Stimulated activated CD8-positive, alpha-beta memory T cell treated with anti-CD3 and anti-CD28 coated beads, Interleukin-12 subunit alpha, Interleukin-12 subunit beta, amount 100 ng/mL, for 24 hours (primary cell): Measurements from ENCODE around the gene CST8.
"Not testable (repeated sequence)": the region's sequence is repeated elsewhere in the genome, so short reads cannot be mapped to it uniquely, and the experiment has no call there.

Experiments used
- DNase-seq: peaks from one replicate; pipeline ENCODE4 v3.0.0-alpha.2; 2020; ENCODE audit errors: extremely low read depth

CST8 gene, protein sequence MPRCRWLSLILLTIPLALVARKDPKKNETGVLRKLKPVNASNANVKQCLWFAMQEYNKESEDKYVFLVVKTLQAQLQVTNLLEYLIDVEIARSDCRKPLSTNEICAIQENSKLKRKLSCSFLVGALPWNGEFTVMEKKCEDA

DNA sequence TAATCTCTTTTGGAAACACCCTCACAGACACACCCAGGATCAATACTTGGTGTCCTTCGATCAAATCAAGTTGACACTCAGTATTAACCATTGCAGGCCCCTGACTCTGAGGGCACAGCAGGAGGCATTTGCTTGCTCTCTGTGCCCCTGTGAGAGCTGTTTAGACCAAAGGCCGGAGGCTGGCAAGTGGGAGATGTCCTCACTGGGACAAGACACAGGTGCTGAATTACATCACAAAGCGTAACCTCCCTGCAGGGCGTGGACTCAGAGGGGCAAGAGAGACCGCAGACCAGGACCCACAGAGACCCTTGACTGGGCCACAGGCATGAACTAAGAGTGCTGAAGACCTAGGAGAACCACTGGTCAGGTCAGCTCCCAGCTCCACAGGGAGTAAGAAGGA, at the start of gene CST8:
Gene CST8 (plus strand): TSS at position 301 of the 400 bp plus-strand sequence. CDS start 551 bp downstream, outside the sequence.
- no peak for DNase-seq

DNA sequence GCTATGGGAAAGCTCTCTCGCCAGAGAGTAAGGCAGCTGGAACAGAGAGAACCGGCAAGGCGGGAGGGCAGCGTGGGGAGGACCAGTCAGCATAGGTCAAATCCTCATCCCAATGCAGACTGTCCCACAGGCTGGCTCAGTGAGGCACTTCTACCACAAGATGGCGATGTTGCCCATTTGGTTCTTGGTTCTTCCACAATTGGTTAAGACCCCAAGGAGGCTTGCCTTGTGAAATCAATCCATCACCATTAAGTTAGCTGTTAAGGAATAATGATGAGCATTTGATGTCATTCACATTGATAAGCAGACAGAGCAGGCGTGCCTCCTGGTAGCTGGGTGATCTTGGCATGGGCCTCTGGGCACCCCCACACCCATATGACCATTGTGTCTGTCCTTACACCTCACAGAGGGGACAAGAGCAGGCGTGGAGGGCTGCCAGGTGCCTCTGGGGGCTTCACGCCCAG, 49.0 kb upstream of the CST8 start:
- no peak for DNase-seq

DNA sequence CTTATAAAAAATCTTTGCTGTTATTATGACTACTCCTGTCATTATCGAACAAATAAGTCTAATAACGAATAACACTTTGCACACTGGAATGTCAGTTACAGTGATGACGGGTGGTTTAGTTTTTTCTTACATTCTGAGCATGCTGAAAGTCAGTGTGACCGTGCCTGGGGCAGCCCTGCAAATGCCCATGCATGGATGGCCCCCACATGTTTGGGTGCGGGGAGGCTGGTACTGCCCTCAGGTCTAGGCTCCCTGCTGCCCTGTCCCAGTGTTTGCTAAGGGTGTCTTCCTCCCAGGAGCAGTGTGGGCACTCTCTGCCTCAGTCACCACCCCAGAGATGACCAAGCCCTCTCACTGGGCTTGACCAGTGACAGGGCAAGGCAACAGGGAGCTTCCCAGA, 48.5 kb upstream of the CST8 start:
- DNase-seq: no peak

DNA sequence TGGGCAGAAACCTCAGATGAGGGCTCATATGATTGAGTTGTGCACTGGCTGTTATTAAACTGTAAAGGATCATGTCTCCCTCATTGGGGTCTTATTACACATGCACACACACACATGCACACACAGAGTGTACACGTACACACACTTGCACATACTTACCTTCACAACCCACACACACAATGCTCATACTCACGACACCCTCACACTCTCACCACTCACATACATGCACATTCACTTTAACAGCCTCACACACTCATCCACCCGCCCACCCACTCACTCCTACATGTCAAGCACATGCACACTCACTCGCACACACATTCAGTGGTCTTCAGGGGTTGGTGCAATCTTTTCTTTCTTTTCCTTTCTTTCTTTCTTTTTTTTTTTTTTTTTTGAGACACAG, 46.1 kb upstream of the CST8 start:
- DNase-seq: no peak

DNA sequence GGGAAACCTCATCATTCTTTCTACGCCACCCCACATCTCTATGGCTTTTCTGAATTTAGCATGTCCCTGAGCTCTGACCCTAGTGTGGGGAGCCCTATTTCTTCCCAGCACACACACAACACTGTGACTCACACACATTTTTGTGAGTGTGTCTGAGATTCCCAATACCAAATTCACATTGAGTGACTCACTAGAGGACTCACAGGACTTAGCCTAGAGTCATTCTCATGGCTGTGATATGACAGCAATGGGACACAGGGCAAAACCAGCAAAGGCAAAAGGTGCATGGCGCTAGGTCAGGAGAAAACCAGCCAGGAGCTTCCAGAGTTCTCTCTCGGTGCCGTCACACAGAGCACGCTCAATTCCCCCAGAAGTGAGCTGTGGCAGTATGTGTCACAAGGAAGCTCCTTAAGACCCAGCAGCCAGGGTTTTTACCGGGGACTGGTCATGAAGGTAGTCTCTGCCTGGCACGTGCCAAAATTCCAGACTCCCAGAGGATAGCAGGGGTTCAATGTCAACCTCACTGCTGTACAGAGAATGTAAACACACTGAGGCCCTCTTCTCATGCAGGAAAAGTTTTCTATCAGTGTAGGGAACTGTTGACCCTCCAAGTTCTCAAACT, 45.2 kb upstream of the CST8 start:
- DNase-seq: no peak

DNA sequence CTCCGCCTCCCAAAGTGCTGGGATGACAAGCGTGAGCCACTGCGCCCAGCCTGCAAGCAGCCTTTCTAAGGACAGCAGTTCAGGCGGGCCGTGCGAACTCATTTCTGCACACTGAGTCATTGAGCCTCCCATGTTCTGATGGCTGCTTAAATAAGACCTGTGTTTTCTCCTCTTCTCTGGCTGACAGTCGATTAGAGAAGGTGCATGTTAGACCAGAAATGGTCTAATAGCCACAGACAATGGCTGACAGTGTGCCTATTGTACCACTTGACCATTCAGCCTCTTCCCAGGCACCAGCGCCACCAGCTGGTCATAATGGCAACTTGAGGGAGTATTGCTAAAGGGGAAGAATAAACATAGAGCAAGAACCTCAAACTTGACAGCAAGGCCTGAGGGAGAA, 44.4 kb upstream of the CST8 start:
- DNase-seq: no peak

DNA sequence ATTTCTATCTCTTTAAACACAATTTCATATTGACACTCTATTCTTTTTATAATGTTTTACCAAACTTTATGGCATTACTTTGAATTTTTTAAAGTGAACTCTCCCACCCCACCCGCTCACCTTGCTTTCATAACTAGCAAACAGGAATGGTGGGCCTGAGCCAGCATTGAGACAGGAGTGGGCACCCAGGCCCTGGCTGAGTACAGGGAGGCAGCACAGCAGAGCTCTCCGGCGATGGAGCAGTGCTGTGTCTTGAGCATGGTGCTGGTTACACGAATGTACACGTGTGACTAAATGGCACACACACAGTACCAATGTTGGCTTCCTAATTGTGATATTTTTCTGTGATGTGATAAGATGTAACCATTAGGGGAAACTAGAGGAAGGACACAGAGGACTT, 42.8 kb upstream of the CST8 start:
- no peak for DNase-seq

DNA sequence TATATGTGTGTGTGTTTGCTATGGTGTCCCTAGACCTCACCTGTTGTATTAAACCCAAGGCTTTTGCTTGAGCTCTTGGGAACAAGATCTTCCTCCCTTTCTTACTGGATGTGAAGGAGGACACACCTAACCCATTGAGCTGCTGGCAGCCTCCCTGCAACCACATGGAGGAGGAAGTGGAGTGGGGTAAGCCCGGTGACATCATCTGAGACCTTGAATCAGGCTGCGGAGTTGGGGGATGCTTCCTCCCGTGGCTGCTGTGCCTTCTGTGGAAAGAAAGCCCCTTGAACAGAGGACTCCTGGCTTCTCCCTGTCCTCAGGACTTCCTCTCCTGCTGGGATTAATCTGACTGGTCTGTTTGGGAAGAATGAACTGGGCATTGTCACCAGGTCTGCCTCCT, 41.5 kb upstream of the CST8 start:
- no peak for DNase-seq

DNA sequence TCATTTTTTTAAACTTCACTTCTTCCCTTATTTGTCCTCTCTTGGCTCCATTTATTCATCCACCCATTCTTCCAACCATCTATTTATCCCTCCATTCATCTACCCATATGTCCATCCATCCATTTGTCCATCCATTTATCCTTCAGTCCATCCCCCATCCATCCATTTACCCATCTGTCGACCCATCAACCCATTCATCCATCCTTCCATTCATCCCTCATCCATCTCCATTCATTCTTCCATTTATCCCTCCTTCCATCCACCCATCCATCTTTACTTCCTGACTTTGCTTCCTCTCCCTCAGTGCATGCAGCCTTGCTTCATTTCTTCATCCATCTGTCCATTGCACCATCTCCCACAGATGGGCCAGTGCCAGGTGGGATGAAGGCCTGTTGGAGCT, 40.0 kb upstream of the CST8 start:
- DNase-seq: no peak

DNA sequence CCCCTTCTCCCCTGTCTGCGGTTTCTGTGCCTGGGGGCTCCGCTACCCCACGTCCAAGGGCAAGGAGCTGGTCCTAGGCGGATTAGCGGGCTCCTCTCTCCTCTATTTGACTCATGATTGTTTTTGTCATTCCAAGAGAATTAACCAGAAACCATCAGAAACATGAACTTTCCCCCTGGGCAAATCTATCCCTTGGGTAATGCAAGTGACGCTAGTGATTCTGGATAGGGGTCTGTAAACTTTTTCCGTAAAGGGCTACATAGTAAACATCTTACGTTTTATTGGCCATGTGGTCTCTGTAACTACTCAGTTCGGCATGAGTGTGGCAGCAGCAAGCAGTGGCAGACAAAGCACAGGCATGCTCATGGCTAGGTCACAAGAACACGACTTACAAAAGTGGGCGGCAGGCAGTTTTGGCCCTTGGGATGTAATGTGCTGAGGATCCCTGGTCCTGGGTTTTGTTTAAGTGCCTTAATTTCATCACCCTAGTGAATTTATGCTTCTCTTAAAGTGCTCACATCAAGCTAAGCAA, 38.9 kb upstream of the CST8 start:
- no peak for DNase-seq

DNA sequence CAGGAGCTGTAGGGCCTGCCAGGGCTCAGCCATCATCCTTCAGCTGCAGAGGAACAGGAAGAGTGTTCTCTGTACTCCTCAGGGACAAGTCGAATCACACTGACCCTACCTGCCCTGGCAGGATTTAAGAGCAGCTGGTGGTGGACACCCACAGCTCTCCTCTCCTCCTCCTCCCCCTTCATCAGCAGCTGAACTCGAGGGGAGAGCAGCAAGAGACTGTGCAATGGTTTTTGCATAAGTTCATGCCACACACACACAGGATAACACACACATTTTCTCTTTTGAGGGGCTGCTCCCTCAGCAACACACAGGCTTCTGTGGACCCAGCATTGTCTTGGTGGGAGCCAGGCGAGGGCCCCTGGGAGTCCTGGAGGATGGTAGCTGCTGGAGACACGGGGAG, 38.1 kb upstream of the CST8 start, which contains the start of gene CST11:
Gene CST11 (minus strand): TSS at position 101 of the 400 bp plus-strand sequence. CDS start 65 bp downstream, at position 36.
- DNase-seq: no peak

DNA sequence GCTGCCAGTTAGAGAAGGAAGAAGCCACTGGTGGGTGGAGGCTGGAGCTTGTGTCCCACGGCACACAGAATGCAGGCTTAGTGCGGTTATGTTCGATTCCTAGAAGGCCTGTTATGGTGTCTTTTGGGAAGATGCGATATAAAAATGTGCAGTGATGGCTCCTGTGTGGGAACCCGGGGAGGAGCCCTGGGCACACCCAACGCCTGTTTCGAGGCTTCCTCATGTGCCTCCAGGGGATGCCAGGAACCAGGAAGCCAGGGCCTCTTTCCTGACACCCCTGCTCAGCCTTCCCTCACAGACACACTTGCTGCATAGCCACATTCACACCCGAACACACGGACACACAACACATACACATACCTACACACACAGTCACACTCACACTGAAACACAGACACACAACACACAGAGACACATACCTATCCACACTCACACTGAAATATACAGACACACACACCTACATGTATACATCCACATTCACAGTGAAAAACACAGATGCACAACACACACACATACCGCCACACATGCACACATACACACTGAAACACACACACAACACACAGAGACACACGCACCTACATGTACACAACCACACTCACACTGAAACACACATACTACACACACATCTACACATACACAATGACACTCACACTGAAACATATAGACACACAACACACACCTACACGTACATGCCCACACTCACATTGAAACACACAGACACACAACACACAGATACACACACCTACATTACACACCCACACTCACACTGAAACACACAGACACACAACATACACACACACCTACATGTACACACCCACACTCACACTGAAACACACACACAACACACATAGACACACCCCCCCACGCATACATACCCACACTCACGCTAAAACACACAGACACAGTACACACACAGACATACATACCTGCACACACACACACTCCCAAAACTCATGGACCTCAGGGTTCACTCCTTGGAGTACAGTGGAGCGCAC, 37.1 kb upstream of the CST8 start:
- DNase-seq: no peak

DNA sequence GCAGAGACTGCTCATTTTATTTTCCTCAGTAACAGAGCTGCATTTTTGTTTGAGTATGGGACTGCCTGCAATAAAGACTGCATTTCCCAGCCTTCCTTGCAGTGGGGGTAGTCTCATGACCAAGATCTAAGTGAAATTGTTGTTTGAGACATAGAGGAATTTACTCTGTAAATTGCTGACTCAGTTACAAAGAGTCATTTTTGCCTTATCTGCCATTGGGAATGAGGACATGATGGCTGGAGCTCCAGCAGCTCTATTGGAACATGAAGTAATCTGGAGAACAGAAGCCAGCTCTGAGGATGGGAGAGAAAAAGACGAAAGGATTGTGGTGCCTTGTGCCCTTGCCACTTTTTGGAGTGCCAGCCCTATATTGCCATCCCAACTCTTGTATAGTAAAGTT, 36.1 kb upstream of the CST8 start:
- no peak for DNase-seq

DNA sequence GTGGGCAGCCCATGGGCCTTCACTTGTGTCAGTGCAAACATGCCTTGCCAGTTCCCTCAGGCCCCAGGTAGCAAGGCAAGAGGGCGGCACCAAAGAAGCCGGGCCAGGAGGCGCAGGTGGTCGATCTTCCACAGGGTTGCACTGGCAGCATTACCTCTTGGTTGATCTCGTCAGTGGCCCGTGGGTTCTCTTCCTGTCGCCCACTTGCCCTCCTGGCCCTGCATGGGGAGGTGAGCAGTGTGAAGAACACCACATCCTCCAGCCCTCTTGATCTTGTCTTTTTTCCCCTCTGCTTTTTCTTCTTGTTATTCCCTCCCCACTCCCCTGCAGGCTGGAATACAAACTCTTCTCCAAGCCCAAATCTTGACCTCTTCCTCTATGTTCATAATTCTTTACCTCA, 35.3 kb upstream of the CST8 start:
- no peak for DNase-seq

DNA sequence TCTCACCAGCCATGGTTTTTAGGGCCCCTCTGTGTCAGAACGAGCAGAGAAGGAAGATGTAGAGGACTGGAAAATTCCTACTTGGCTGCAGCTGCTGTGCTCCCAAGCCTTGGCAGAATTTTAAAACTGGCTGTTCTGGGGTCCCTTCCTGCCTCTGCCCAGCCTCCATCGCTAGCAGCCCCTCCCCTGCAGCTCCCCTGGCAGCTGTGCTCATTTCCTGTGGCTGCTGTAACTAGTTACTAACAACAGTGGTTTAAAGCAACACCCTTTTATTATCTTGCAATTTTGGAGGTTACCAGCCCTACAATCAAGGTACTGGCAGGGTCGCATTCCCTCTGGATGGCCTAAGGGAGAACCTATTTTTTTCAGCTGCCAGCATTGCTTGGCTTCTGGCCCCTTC, 34.5 kb upstream of the CST8 start:
- DNase-seq: no peak

DNA sequence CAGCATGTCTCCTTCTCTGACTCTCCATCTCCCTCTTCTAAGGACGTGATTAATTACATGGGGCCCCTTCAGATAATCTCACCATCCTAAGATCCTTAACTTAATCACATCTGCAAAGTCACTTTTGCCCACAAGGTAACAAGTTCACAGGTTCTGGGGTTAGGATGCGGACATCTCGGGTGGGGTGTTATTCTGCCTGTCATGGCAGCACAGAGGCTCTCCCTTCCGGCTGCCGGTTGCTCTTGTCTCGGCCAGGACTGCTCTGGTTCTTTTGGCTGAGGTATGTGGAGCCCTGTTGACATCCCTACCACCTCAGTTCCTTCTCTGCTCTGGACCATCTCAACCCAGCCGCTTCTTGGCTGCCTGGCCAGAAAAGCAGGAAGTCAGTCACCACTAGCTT, 34.0 kb upstream of the CST8 start:
- DNase-seq: no peak

DNA sequence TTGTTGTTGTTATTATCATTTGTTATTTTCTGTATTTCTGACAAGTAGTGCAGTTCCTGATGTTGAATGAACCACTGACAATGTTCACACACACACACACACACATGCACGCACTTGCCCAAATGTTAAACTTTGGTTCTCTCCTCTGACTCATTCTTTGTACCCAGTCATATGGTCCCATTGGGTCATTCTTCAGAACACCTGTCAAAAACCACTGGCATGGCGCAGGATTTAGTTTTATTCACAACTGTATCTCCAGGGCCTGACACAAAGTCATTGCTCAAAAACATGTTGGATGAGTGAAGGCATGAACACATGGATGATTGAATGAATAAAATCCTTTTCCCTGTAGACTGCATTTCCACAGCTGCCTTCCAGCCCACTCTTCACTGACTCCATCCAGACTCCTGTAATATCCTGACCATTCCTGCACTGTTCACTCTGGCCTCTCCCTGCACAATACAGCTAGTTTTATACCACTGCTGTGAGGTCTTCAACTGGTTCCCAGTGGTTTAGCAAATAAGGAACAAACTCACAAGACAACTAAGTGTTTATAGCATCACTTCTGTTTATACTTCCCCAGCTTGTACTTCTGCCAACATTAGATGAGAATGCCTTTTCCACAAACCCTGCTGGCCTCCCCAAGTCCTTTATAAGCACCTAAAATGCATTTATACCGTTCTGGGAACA, 31.3 kb upstream of the CST8 start:
- DNase-seq: no peak

DNA sequence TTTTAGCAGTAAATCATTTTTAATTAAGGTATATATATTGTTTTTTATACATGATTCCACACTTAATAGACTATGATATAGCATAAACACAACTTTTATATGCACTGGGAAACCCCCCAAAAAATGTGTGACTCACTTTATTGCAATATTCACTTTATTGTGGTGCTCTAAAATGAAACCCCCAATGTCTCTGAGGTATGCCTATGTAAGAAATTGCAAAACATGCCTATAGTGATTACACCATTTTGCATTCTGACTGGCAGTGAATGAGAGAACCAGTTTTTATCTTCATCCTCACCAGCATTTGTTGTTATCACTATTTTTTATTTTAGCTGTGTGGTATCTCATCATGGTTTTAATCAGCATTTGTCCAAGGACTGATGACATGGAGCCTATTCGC, 29.7 kb upstream of the CST8 start:
- DNase-seq: no peak

DNA sequence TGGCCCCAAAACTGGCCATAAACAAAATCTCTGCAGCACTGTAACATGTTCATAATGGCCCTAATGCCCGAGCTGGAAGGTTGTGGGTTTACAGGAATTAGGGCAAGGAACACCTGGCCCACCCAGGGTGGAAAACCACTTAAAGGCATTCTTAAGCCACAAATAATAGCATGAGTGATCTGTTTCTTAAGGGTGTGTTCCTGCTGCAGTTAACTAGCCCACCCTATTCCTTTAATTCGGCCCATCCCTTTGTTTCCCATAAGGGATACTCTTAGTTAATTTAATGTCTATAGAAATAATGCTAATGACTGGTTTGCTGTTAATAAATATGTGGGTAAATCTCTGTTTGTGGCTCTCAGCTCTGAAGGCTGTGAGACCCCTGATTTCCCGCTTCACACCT, 24.0 kb upstream of the CST8 start:
- not testable (repeated sequence) for DNase-seq

DNA sequence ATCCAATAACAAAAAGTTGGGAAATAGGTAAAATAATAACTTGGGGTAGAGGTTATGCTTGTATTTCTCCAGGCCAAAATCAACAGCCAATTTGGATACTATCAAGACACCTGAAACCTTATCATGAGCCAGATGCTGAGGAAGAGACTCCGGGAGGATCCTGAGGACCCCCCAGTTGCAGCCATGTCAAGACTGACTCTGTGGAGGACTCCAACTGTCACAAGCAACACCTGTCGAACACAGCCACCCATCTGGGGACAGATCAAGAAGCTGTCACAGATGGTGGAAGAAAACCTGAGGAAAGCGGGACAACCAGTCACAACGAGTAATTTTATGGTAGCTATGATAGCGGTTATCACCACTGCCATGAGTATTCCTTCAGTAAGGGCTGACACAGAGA, 18.6 kb upstream of the CST8 start:
- not testable (repeated sequence) for DNase-seq

DNA sequence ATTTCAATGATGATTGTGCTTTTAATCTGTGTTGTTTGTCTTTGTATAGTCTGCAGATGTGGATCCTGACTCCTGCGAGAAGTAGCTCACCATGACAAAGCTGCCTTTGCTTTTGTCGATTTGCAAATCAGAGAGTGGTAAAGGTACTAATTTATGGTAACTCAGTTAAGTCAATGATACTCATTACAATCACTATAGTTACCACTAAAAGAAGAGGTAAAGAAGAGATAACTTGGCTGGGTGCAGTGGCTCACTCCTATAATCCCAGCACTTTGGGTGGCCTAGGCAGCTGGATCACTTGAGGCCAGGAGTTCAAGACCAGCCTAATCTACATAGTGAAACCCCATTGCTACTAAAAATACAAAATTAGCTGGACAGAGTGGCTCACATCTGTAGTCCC, 17.6 kb upstream of the CST8 start:
- not testable (repeated sequence) for DNase-seq

DNA sequence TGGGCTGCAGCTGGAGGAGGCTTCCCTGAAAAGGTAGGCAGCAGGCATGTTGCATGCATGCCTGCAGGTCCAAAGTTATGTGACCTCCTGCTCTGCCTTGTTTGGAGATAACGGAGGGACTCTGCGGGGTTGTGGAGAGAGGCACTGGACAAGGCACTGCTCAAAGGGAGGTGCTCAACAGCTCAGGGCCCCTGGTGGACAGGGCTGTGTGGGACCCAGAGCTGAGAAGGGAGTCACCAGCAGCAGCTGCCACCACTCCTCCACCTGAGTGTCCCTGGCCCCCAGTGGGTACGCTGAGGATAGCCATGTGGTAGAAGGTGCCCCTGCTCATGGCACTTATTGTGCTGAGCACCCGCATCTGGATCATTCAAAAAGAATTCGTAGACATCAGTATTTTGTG, 15.5 kb upstream of the CST8 start:
- no peak for DNase-seq
